Endothelial cell of umbilical vein (primary cell): Measurements from ENCODE around the gene PTMA. TPM values are rescaled to one million over a fixed set of nuclear protein-coding genes. Genes with fewer than 3 reads are reported as not detected.

Experiments used
- BruUV-seq: library from RNA; stranded (reverse); fragments of 400-500 nt; replicated peaks from 2 replicates; lab custom pipeline; 2021; lab: Mats Ljungman, UMichigan
- CTCF ChIA-PET: fragments of 300-600, 350-600 bp; sonication (Branson Sonifier 250); formaldehyde crosslinking; loops from one replicate; lab custom pipeline; 2021; ENCODE audit warnings: antibody characterized with exemption, inconsistent platforms; lab: Charles Lee
- POLR2A ChIA-PET: fragments of 300-600, 350-600 bp; sonication (Branson Sonifier 250); formaldehyde crosslinking; loops from one replicate; lab custom pipeline; 2021; ENCODE audit warnings: antibody characterized with exemption, inconsistent platforms; lab: Charles Lee
- DNase-seq: peaks from one replicate; pipeline ENCODE4 v3.0.0-alpha.2; 2011; ENCODE audit warnings: low read depth, low spot score
- FAIRE-seq: peaks from 2 replicates; lab custom pipeline; 2011; peaks lifted over from hg19 to GRCh38; lab: Jason Lieb, UNC
- H2AFZ ChIP-seq: 2 replicates; pipeline ENCODE4 v1.6.0; 2012; ENCODE audit warnings: low read depth, low read length, control low read depth, inconsistent platforms
- H3K27ac ChIP-seq: 2 replicates; pipeline ENCODE4 v1.5.1; 2011; ENCODE audit warnings: low read depth, mild to moderate bottlenecking, control low read depth, low read length, moderate library complexity; ENCODE audit not compliant: insufficient read depth
- H3K27me3 ChIP-seq, 2 experiments: 2 replicates each; pipeline versions ENCODE4 v1.6.0 to v1.6.1; 2011; ENCODE audit warnings: low read length in 2 of 2, mixed read lengths in 1 of 2; ENCODE audit not compliant: control insufficient read depth in 2 of 2, insufficient read depth in 2 of 2
- H3K36me3 ChIP-seq, 2 experiments: 2 replicates in 1 of 2; 3 replicates in 1 of 2; pipeline ENCODE4 v1.5.1; 2011; ENCODE audit warnings: low read length in 2 of 2, mild to moderate bottlenecking in 1 of 2, moderate library complexity in 1 of 2; ENCODE audit not compliant: control insufficient read depth in 2 of 2, insufficient read depth in 2 of 2; ENCODE audit errors: extremely low read depth in 1 of 2
- H3K4me1 ChIP-seq: 3 replicates; pipeline ENCODE4 v1.5.1; 2011; ENCODE audit warnings: mild to moderate bottlenecking, low read length; ENCODE audit not compliant: control insufficient read depth, insufficient read depth; ENCODE audit errors: extremely low read depth
- H3K4me2 ChIP-seq: 2 replicates; pipeline ENCODE4 v1.6.1; 2011; ENCODE audit warnings: low read length, control low read depth, mixed read lengths; ENCODE audit not compliant: insufficient read depth
- H3K4me3 ChIP-seq, 3 experiments: fragments of 200-600 bp in 1 of 3; sonication (generic), shearing (Covaris generic) in 1 of 3; replicated peaks in 1 of 3; 2 replicates each; pipeline ENCODE4 v1.5.1; 2011 to 2016; ENCODE audit warnings: control low read depth in 3 of 3, low read length in 3 of 3, mild to moderate bottlenecking in 2 of 3, inconsistent platforms in 1 of 3, low read depth in 1 of 3, moderate library complexity in 1 of 3; ENCODE audit not compliant: insufficient read depth in 1 of 3
- H3K79me2 ChIP-seq: 2 replicates; pipeline ENCODE4 v1.6.0; 2012; ENCODE audit warnings: low read length, inconsistent platforms; ENCODE audit not compliant: control insufficient read depth, insufficient read depth
- H3K9ac ChIP-seq: replicated peaks from 2 replicates; pipeline ENCODE3; 2011; ENCODE audit warnings: low read length, control low read depth; ENCODE audit not compliant: insufficient read depth; ENCODE audit errors: extremely low read depth
- H3K9me1 ChIP-seq: replicated peaks from 3 replicates; pipeline ENCODE4 v1.6.0; 2011; ENCODE audit warnings: mild to moderate bottlenecking, low read length; ENCODE audit not compliant: control insufficient read depth, insufficient read depth; ENCODE audit errors: extremely low read depth
- H3K9me3 ChIP-seq: replicated peaks from 2 replicates; pipeline ENCODE4 v1.5.1; 2012; ENCODE audit warnings: low read length, inconsistent platforms; ENCODE audit not compliant: control insufficient read depth, insufficient read depth
- H4K20me1 ChIP-seq: replicated peaks from 2 replicates; pipeline ENCODE3; 2011; ENCODE audit warnings: mild to moderate bottlenecking, low read length; ENCODE audit not compliant: control insufficient read depth, insufficient read depth; ENCODE audit errors: extremely low read depth
- EZH2 ChIP-seq: IDR thresholded peaks from 2 replicates; pipeline ENCODE4 v1.6.1; 2012; ENCODE audit warnings: borderline replicate concordance, low read depth, mild to moderate bottlenecking, moderate library complexity, low read length, inconsistent platforms; ENCODE audit not compliant: severe bottlenecking
- FOS ChIP-seq: IDR thresholded peaks from 2 replicates; pipeline ENCODE4 v1.6.1; 2011; ENCODE audit warnings: mild to moderate bottlenecking, low read length, moderate library complexity, borderline replicate concordance; ENCODE audit not compliant: insufficient read depth
- JUN ChIP-seq: IDR thresholded peaks from 2 replicates; pipeline ENCODE4 v1.6.1; 2011; ENCODE audit warnings: borderline replicate concordance, low read depth; ENCODE audit not compliant: insufficient read length, insufficient read depth
- MYC ChIP-seq: IDR thresholded peaks from one replicate; pipeline ENCODE4 v1.6.1; 2011; ENCODE audit warnings: mild to moderate bottlenecking, low read depth, low read length
- POLR2A ChIP-seq: IDR thresholded peaks from 2 replicates; pipeline ENCODE4 v1.6.1; 2012; ENCODE audit warnings: low read depth, mild to moderate bottlenecking, control low read depth, low read length
- POLR2AphosphoS5 ChIP-seq: IDR thresholded peaks from 2 replicates; pipeline ENCODE4 v1.6.1; 2012; ENCODE audit warnings: low read depth, mild to moderate bottlenecking, control low read depth, low read length, moderate library complexity; ENCODE audit not compliant: insufficient read depth
- dilution Hi-C: fragments of 300-500 bp; cut with MboI; formaldehyde crosslinking; loops from one replicate; pipeline ENCODE4 v1.15.0; 2019; ENCODE audit warnings: low sequenced_read_pairs; ENCODE audit not compliant: extremely low pct_ligation_motif_present
- intact Hi-C: fragments of 100-400 bp; cut with micrococcal nuclease; formaldehyde crosslinking; loops from one replicate; pipeline ENCODE4 v1.10.0; 2022
- polyA plus RNA-seq, 4 experiments: library from polyadenylated mRNA; depleted of rRNA in 3 of 4; stranded (reverse) in 3 of 4; unstranded in 1 of 4; fragments of >200 nt; gene quantifications; 2 replicates each; pipeline versions ENCODE4 v1.2.1 to v1.2.3, GENCODE V29; 2011 to 2012; ENCODE audit warnings: missing spikeins in 1 of 4
- total RNA-seq: library from RNA; stranded (reverse); gene quantifications from 2 replicates; pipeline ENCODE4 v1.2.3, GENCODE V29; 2021
- TF ChIP-seq, protein P1 (sequence below), 2 donors: IDR thresholded peaks; 1 replicate in 1 of 2; 2 replicates in 1 of 2; pipeline ENCODE4 v1.5.1; 2011; ENCODE audit warnings: low read length in 2 of 2, mild to moderate bottlenecking in 2 of 2, moderate library complexity in 2 of 2, control low read depth in 1 of 2, inconsistent platforms in 1 of 2, low read depth in 1 of 2; ENCODE audit not compliant: insufficient read depth in 1 of 2; ENCODE audit errors: extremely low read depth in 1 of 2

PTMA gene
- total and polyA plus RNA-seq, 2 donors (not counting 3 experiments of a cell fraction or from before 2014, with no cell fraction given) = 404 to 1,488 TPM

- Histone ChIP-seq H3K79me2 (no peaks in the 10 kb centered on the region), H3K9me1 (no peaks in the 10 kb centered on the region), H4K20me1 (no peaks in the 10 kb centered on the region), H3K36me3 (no peaks in the 10 kb centered on the region), H3K9ac (peak overlapping the region; percentile 68), H3K4me2 (no peak overlapping the region), H3K27me3 (no peaks in the 10 kb centered on the region), H3K9me3 (no peaks in the 10 kb centered on the region), H3K4me1 (peaks cover 20% of the 10 kb centered on the region), H2AFZ (peak overlapping the region; percentile 33), H3K4me3 (no peak overlapping the region), H3K27ac (peak overlapping the region; percentile 79)
- no peak for FAIRE-seq
- dilution Hi-C loops (no loop called here), intact Hi-C loops (loop anchor here (5.0 kb wide), 1 partner anchor 205 kb away; the partner anchor contains the start of gene NCL)
- BruUV-seq = no TSS peak
- ChIA-PET CTCF (interaction anchor here (0.5 to 3.5 kb wide), 6 partner anchors 8 to 55 kb away, joined by 3 to 25 read pairs (median 4); no protein-coding TSS in a partner anchor), POLR2A (interaction anchor here (1.7 to 1.9 kb wide), 2 partner anchors 41 to 43 kb away, joined by 4 to 9 read pairs; partner anchors contain the start of gene PTMA)
- no peak for DNase-seq
- TF ChIP-seq POLR2A = no peak
- TF ChIP-seq, protein P1, sequence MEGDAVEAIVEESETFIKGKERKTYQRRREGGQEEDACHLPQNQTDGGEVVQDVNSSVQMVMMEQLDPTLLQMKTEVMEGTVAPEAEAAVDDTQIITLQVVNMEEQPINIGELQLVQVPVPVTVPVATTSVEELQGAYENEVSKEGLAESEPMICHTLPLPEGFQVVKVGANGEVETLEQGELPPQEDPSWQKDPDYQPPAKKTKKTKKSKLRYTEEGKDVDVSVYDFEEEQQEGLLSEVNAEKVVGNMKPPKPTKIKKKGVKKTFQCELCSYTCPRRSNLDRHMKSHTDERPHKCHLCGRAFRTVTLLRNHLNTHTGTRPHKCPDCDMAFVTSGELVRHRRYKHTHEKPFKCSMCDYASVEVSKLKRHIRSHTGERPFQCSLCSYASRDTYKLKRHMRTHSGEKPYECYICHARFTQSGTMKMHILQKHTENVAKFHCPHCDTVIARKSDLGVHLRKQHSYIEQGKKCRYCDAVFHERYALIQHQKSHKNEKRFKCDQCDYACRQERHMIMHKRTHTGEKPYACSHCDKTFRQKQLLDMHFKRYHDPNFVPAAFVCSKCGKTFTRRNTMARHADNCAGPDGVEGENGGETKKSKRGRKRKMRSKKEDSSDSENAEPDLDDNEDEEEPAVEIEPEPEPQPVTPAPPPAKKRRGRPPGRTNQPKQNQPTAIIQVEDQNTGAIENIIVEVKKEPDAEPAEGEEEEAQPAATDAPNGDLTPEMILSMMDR (IDR thresholded peaks at IDR 0.05; ENCODE audit: extremely low read depth in 1 of 2, insufficient read depth in 1 of 2, low read depth in 1 of 2, low read length in 2 of 2) = no peak
- TF ChIP-seq EZH2 = no peak
- TF ChIP-seq MYC = no peak
- TF ChIP-seq FOS = no peak
- no peak for TF ChIP-seq POLR2AphosphoS5
- TF ChIP-seq JUN = no peak
Observed at GRCh38 chr2:231667096-231667427, 41.3 kb upstream of the PTMA start.
